HCT116 (cell line): ENCODE data around the gene SEC11C.

ENCODE experiments used
- ATF3 ChIP-seq: IDR thresholded peaks from 2 replicates; pipeline ENCODE4 v1.6.1; 2012
- CEBPB ChIP-seq: IDR thresholded peaks from 2 replicates; pipeline ENCODE4 v1.6.1; 2012; ENCODE audit warnings: low read depth
- CTCF ChIP-seq, 3 experiments: fragments of 200-600 bp in 1 of 3; sonication (generic) in 1 of 3; IDR thresholded peaks in 2 of 3; conservative IDR thresholded peaks in 1 of 3; 2 replicates each; pipeline ENCODE4 v1.5.1; 2012 to 2017; ENCODE audit warnings: low read depth in 2 of 3, low read length in 2 of 3, antibody characterized with exemption in 1 of 3, borderline replicate concordance in 1 of 3, control low read depth in 1 of 3, mild to moderate bottlenecking in 1 of 3, mixed read lengths in 1 of 3, mixed run types in 1 of 3, moderate library complexity in 1 of 3; ENCODE audit not compliant: insufficient read depth in 1 of 3
- FOSL1 ChIP-seq: IDR thresholded peaks from 2 replicates; pipeline ENCODE4 v1.6.1; 2012; ENCODE audit warnings: low read depth
- JUND ChIP-seq: IDR thresholded peaks from 2 replicates; pipeline ENCODE4 v1.6.1; 2012
- POLR2A ChIP-seq: IDR thresholded peaks from 2 replicates; pipeline ENCODE4 v1.7.0; 2011; ENCODE audit warnings: borderline replicate concordance; ENCODE audit not compliant: insufficient read depth, insufficient read length; ENCODE audit errors: extremely low read depth
- POLR2AphosphoS5 ChIP-seq: IDR thresholded peaks from 2 replicates; pipeline ENCODE4 v1.6.1; 2011; ENCODE audit warnings: mild to moderate bottlenecking, low read depth, low read length, moderate library complexity
- SIN3A ChIP-seq: IDR thresholded peaks from 2 replicates; pipeline ENCODE4 v1.6.1; 2012; ENCODE audit warnings: low read depth
- SP1 ChIP-seq: IDR thresholded peaks from 2 replicates; pipeline ENCODE4 v1.6.1; 2012; ENCODE audit warnings: low read depth
- YY1 ChIP-seq: IDR thresholded peaks from 2 replicates; pipeline ENCODE4 v1.6.1; 2011; ENCODE audit warnings: low read length, low read depth, moderate library complexity, mild to moderate bottlenecking; ENCODE audit not compliant: insufficient replicate concordance; ENCODE audit errors: extremely low read depth

- TF ChIP-seq YY1, result no peak
- TF ChIP-seq POLR2A, result no peak
- no peak for TF ChIP-seq CTCF (IDR thresholded peaks at IDR 0.05 in 2 of 3, conservative IDR thresholded peaks at IDR 0.05 in 1 of 3; ENCODE audit: borderline replicate concordance in 1 of 3, insufficient read depth in 1 of 3, low read depth in 2 of 3, low read length in 2 of 3)
- no peak for TF ChIP-seq SP1
- no peak for TF ChIP-seq JUND
- TF ChIP-seq CEBPB, result no peak
- no peak for TF ChIP-seq POLR2AphosphoS5
- no peak for TF ChIP-seq SIN3A
- no peak for TF ChIP-seq ATF3
- no peak for TF ChIP-seq FOSL1
Measured at GRCh38 chr18:59101830-59102414, 37.8 kb upstream of the SEC11C start.
